Stomach (tissue), 4 donors: ENCODE data around the gene NSUN2.

Experiments used
- CTCF ChIP-seq, 7 experiments: fragments of 450-650 bp in 4 of 7; fragments of 200-600 bp in 3 of 7; sonication (generic) in 3 of 7; IDR thresholded peaks; one replicate each; pipeline ENCODE4 v1.5.1; 2016 to 2019; ENCODE audit warnings: antibody characterized with exemption in 7 of 7, control low read depth in 2 of 7, mild to moderate bottlenecking in 1 of 7
- EP300 ChIP-seq: sonication (generic); formaldehyde crosslinking; IDR thresholded peaks from one replicate; pipeline ENCODE4 v1.6.1; 2017; ENCODE audit warnings: antibody characterized with exemption
- POLR2A ChIP-seq, 4 donors: fragments of 450-650 bp; IDR thresholded peaks; one replicate each; pipeline ENCODE4 v1.6.1; 2016; ENCODE audit warnings: antibody characterized with exemption in 4 of 4, control low read depth in 2 of 4, mild to moderate bottlenecking in 1 of 4, moderate library complexity in 1 of 4

DNA sequence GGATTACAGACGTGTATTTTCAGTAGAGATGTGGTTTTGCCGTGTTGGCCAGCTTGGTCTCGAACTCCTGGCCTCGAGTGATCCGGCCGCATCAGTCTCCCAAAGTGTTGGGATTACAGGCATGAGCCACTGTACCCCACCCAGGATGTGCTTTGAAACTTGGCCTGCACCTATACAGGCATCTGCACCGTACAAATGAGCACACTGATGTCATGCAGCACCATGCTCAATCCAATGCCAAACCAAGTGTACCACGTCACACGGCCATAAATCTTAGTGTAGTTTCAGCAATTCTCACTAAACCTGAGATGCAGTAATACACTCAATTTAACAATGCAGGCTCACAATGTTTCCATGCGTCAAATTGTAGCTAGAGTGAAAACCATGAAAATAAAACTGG is 6.3 kb downstream of the NSUN2 start:
- TF ChIP-seq CTCF (IDR thresholded peaks at IDR 0.05) = no peak
- TF ChIP-seq POLR2A (IDR thresholded peaks at IDR 0.05) = no peak
- no peak for TF ChIP-seq EP300
